ENCODE measurements around the gene SLC16A9. TPM values are rescaled to one million over a fixed set of nuclear protein-coding genes. Genes with fewer than 3 reads are reported as not detected.

SLC16A9 gene
- total RNA-seq, 2 donors from 2014 or later, result 15.6 to 24.3 TPM

DNA sequence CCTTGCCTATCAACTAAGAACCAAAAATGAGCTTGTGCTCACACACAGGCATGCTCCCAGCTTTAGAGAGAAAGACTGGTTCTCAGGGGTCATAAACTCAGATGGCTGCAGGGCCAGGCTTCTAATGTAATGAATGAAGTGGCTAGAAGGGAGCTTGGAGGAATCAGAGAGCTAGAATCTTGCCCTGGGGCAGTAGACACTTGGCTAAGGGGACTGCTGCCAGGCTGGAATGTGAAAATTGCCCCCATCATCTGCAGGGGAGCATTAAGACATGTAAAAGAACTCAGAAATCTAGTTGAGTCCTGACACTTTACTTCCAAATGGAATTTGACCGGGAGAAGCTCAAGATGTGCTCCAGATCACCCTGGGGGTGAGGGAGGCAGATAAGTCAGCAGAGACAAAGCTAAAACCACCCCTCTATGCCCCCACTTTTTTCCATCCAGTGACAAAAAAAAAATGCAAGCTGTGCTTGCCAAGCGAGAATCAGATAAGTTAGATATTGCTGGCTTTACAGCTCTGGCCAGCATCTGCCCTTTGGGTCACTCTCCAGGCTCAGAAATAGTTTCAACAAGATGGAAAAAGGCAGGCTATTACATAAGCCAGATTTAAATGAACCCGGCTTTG lies 2.3 kb upstream of the SLC16A9 start:
- Histone ChIP-seq H3K27me3 (no peaks in the 10 kb centered on the region), H3K27ac (no peak overlapping the region), H3K4me1 (no peaks in the 10 kb centered on the region), H3K9ac (ENCODE audit: low read depth in 2 of 2, low read length in 2 of 2) (no peak overlapping the region), H3K9me3 (no peaks in the 10 kb centered on the region), H3K4me3 (no peak overlapping the region), H3K36me3 (no peaks in the 10 kb centered on the region)
- intact Hi-C loops (cut with DNase I), result no loop called here
- DNase-seq, result no peak
- no peak for TF ChIP-seq CTCF (IDR thresholded peaks at IDR 0.05)

- Histone ChIP-seq H3K4me1 (no peaks in the 10 kb centered on the region), H3K4me3 (peak overlapping the region; percentile 63), H3K9me3 (no peaks in the 10 kb centered on the region), H3K27me3 (no peaks in the 10 kb centered on the region), H3K9ac (ENCODE audit: low read depth in 2 of 2, low read length in 2 of 2) (peak overlapping the region; percentile 77 to 78), H3K36me3 (no peaks in the 10 kb centered on the region), H3K27ac (peak overlapping the region; percentile 23)
- TF ChIP-seq CTCF (IDR thresholded peaks at IDR 0.05), result no peak
- DNase-seq, result peak; percentile 70
- intact Hi-C loops (cut with DNase I), result no loop called here
Observed at GRCh38 chr10:59708816-59709394, 745 bp downstream of the SLC16A9 start.

- no peak for TF ChIP-seq CTCF (IDR thresholded peaks at IDR 0.05)
- Histone ChIP-seq H3K9me3 (no peaks in the 10 kb centered on the region), H3K27me3 (no peaks in the 10 kb centered on the region), H3K4me1 (no peaks in the 10 kb centered on the region), H3K4me3 (no peak overlapping the region), H3K27ac (no peak overlapping the region), H3K9ac (ENCODE audit: low read depth in 2 of 2, low read length in 2 of 2) (no peak overlapping the region), H3K36me3 (no peaks in the 10 kb centered on the region)
- no peak for DNase-seq
- intact Hi-C loops (cut with DNase I), result no loop called here
Observed at GRCh38 chr10:59706851-59707797, 2.5 kb downstream of the SLC16A9 start.

DNA sequence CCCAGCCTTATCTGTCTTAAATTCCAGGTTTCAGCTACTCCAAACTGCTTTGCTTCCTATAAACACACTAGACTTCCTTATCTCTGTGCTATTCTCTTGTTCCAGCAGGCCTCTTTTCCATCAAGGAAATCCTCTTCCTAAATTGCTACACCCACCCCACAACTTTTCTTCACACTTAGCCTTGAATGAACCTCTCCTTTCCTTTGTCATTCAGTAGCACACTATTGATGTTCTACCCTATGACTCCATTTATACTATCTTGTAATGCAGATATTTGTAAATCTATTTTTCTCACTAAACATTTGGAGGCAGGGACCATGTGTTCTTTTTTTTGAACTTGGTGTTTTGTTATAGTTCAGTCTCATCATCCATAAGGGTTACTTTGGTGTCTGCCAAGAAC lies 3.7 kb downstream of the SLC16A9 start:
- intact Hi-C loops (cut with DNase I), result no loop called here
- Histone ChIP-seq H3K27me3 (no peaks in the 10 kb centered on the region), H3K9ac (ENCODE audit: low read depth in 2 of 2, low read length in 2 of 2) (no peak overlapping the region), H3K9me3 (no peaks in the 10 kb centered on the region), H3K4me1 (no peaks in the 10 kb centered on the region), H3K27ac (no peak overlapping the region), H3K36me3 (no peaks in the 10 kb centered on the region), H3K4me3 (no peak overlapping the region)
- no peak for TF ChIP-seq CTCF (IDR thresholded peaks at IDR 0.05)
- no peak for DNase-seq

DNA sequence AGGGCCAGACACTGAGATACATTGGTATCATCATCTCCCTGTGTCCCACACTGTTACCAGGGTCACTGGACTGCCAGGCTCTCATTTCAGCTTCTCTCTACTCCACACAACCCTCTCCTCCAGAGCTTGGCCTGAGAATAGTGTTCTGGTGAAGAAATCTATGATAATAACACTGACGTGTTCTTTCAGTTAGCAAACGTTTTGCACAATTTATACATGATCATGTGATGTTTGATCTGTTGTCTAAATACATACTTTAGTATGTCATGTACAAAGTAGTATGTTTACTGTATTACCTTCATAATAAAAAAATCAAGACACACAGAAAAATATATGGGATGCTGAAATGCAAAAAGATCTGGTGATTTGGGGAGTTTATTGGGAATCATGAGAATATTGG lies 5.0 kb downstream of the SLC16A9 start:
- Histone ChIP-seq H3K27me3 (no peaks in the 10 kb centered on the region), H3K27ac (no peak overlapping the region), H3K36me3 (no peaks in the 10 kb centered on the region), H3K4me1 (no peaks in the 10 kb centered on the region), H3K4me3 (no peak overlapping the region), H3K9ac (ENCODE audit: low read depth in 2 of 2, low read length in 2 of 2) (no peak overlapping the region), H3K9me3 (no peaks in the 10 kb centered on the region)
- no peak for TF ChIP-seq CTCF (IDR thresholded peaks at IDR 0.05)
- no peak for DNase-seq
- intact Hi-C loops (cut with DNase I), result no loop called here

All from colonic mucosa (tissue), 4 donors.